Activated T-cell treated with anti-CD3 and anti-CD28 coated beads, Interleukin-2, amount 50 U/mL, for 24 hours (primary cell): ENCODE results near the gene KRTAP10-4.
"Not testable (repeated sequence)": the region's sequence is repeated elsewhere in the genome, so short reads cannot be mapped to it uniquely, and the experiment has no call there.

ENCODE experiments used
- DNase-seq: peaks from one replicate; pipeline ENCODE4 v3.0.0-alpha.2; 2020
- H3K27ac Mint-ChIP-seq: 2 replicates; pipeline ENCODE4 v1.8.0; 2020; ENCODE audit warnings: mild to moderate bottlenecking, mixed read lengths
- H3K27me3 Mint-ChIP-seq: 2 replicates; pipeline ENCODE4 v1.8.0; 2020; ENCODE audit warnings: mixed read lengths
- H3K36me3 Mint-ChIP-seq: 2 replicates; pipeline ENCODE4 v1.8.0; 2020; ENCODE audit warnings: low read depth, mixed read lengths
- H3K4me1 Mint-ChIP-seq: 2 replicates; pipeline ENCODE4 v1.8.0; 2020; ENCODE audit warnings: low read depth, mixed read lengths
- H3K4me3 Mint-ChIP-seq: 2 replicates; pipeline ENCODE4 v1.8.0; 2020; ENCODE audit warnings: mild to moderate bottlenecking, moderate library complexity, mixed read lengths
- H3K9me3 Mint-ChIP-seq: 2 replicates; pipeline ENCODE4 v1.8.0; 2020; ENCODE audit warnings: mixed read lengths

The KRTAP10-4 gene

GRCh38 chr21:44602463-44602850, 28.9 kb downstream of the KRTAP10-4 start:
- DNase-seq, result no peak
- Mint-ChIP-seq H3K27ac (no peak overlapping the region), H3K9me3 (peaks cover 6% of the 10 kb centered on the region), H3K4me1 (no peaks in the 10 kb centered on the region), H3K36me3 (no peaks in the 10 kb centered on the region), H3K4me3 (no peak overlapping the region), H3K27me3 (peaks cover 5% of the 10 kb centered on the region)

- DNase-seq, result no peak
- H3K27me3 Mint-ChIP-seq, result peaks cover 5% of the 10 kb centered on the region
- H3K4me1 Mint-ChIP-seq, result no peaks in the 10 kb centered on the region
- H3K27ac Mint-ChIP-seq, result no peak overlapping the region
- peaks cover 6% of the 10 kb centered on the region for H3K9me3 Mint-ChIP-seq
- H3K4me3 Mint-ChIP-seq, result no peak overlapping the region
- H3K36me3 Mint-ChIP-seq, result no peaks in the 10 kb centered on the region
These were observed 29.8 kb downstream of the KRTAP10-4 start for GRCh38 chr21:44603109-44603875.

- H3K27me3 Mint-ChIP-seq, result peaks cover 5% of the 10 kb centered on the region
- H3K36me3 Mint-ChIP-seq, result no peaks in the 10 kb centered on the region
- H3K9me3 Mint-ChIP-seq, result peaks cover 8% of the 10 kb centered on the region
- H3K27ac Mint-ChIP-seq, result no peak overlapping the region
- H3K4me3 Mint-ChIP-seq, result no peak overlapping the region
- H3K4me1 Mint-ChIP-seq, result no peaks in the 10 kb centered on the region
- DNase-seq, result no peak
These were observed 30.4 kb downstream of the KRTAP10-4 start for GRCh38 chr21:44603911-44604310.

GRCh38 chr21:44606495-44606894, 33.0 kb downstream of the KRTAP10-4 start:
- Mint-ChIP-seq H3K4me3 (no peak overlapping the region), H3K9me3 (peaks cover 24% of the 10 kb centered on the region), H3K27ac (no peak overlapping the region), H3K4me1 (no peaks in the 10 kb centered on the region), H3K27me3 (peaks cover 3% of the 10 kb centered on the region), H3K36me3 (no peaks in the 10 kb centered on the region)
- no peak for DNase-seq

- Mint-ChIP-seq H3K4me1 (peaks cover 1% of the 10 kb centered on the region), H3K36me3 (no peaks in the 10 kb centered on the region), H3K9me3 (peaks cover 25% of the 10 kb centered on the region), H3K27me3 (no peaks in the 10 kb centered on the region), H3K4me3 (no peak overlapping the region), H3K27ac (no peak overlapping the region)
- DNase-seq, result no peak
These were observed 35.7 kb downstream of the KRTAP10-4 start for GRCh38 chr21:44609193-44609592.

- H3K9me3 Mint-ChIP-seq, result peaks cover 22% of the 10 kb centered on the region
- H3K27me3 Mint-ChIP-seq, H3K27ac Mint-ChIP-seq, DNase-seq, H3K4me1 Mint-ChIP-seq, H3K4me3 Mint-ChIP-seq, H3K36me3 Mint-ChIP-seq: not testable (repeated sequence)
These were observed 36.8 kb downstream of the KRTAP10-4 start for GRCh38 chr21:44610157-44610843.

- Mint-ChIP-seq H3K9me3 (peaks cover 20% of the 10 kb centered on the region), H3K4me3 (no peak overlapping the region), H3K27me3 (no peaks in the 10 kb centered on the region), H3K27ac (no peak overlapping the region), H3K4me1 (peaks cover 10% of the 10 kb centered on the region), H3K36me3 (no peaks in the 10 kb centered on the region)
- no peak for DNase-seq
These were observed 38.0 kb downstream of the KRTAP10-4 start for GRCh38 chr21:44611551-44611950.

GRCh38 chr21:44612029-44612486, 38.5 kb downstream of the KRTAP10-4 start, which contains the start of gene KRTAP10-8:
Gene KRTAP10-8 (plus strand): TSS chr21:44612079. CDS start chr21:44612101, 22 bp downstream.
- Mint-ChIP-seq H3K36me3 (no peaks in the 10 kb centered on the region), H3K4me3 (no peak within 1 kb of the TSS), H3K4me1 (peaks cover 15% of the 10 kb centered on the region), H3K9me3 (peaks cover 19% of the 10 kb centered on the region), H3K27ac (no peak within 1 kb of the TSS), H3K27me3 (no peaks in the 10 kb centered on the region)
- DNase-seq, result no peak

- H3K27ac Mint-ChIP-seq, result no peak overlapping the region
- H3K4me3 Mint-ChIP-seq, result no peak overlapping the region
- no peaks in the 10 kb centered on the region for H3K36me3 Mint-ChIP-seq
- H3K4me1 Mint-ChIP-seq, result peaks cover 21% of the 10 kb centered on the region
- no peaks in the 10 kb centered on the region for H3K27me3 Mint-ChIP-seq
- no peak for DNase-seq
- peaks cover 19% of the 10 kb centered on the region for H3K9me3 Mint-ChIP-seq
These were observed 39.2 kb downstream of the KRTAP10-4 start for GRCh38 chr21:44612669-44613229.

- no peak for DNase-seq
- H3K27me3 Mint-ChIP-seq, result no peaks in the 10 kb centered on the region
- H3K36me3 Mint-ChIP-seq, result peaks cover 1% of the 10 kb centered on the region
- H3K4me1 Mint-ChIP-seq, result peaks cover 29% of the 10 kb centered on the region
- no peak overlapping the region for H3K27ac Mint-ChIP-seq
- no peak overlapping the region for H3K4me3 Mint-ChIP-seq
- H3K9me3 Mint-ChIP-seq, result peaks cover 19% of the 10 kb centered on the region
These were observed 40.0 kb downstream of the KRTAP10-4 start for GRCh38 chr21:44613386-44614155.

GRCh38 chr21:44614161-44614631, 40.7 kb downstream of the KRTAP10-4 start:
- peaks cover 7% of the 10 kb centered on the region for H3K36me3 Mint-ChIP-seq
- H3K27ac Mint-ChIP-seq, result no peak overlapping the region
- no peak overlapping the region for H3K4me3 Mint-ChIP-seq
- H3K9me3 Mint-ChIP-seq, result peaks cover 18% of the 10 kb centered on the region
- DNase-seq, result no peak
- H3K27me3 Mint-ChIP-seq, result no peaks in the 10 kb centered on the region
- peaks cover 35% of the 10 kb centered on the region for H3K4me1 Mint-ChIP-seq

GRCh38 chr21:44614961-44615391, 41.4 kb downstream of the KRTAP10-4 start:
- H3K27ac Mint-ChIP-seq, result no peak overlapping the region
- H3K27me3 Mint-ChIP-seq, result no peaks in the 10 kb centered on the region
- H3K36me3 Mint-ChIP-seq, result peaks cover 15% of the 10 kb centered on the region
- no peak overlapping the region for H3K4me3 Mint-ChIP-seq
- DNase-seq, result no peak
- H3K9me3 Mint-ChIP-seq, result peaks cover 19% of the 10 kb centered on the region
- peaks cover 42% of the 10 kb centered on the region for H3K4me1 Mint-ChIP-seq

- H3K36me3 Mint-ChIP-seq, result peaks cover 17% of the 10 kb centered on the region
- no peak overlapping the region for H3K27ac Mint-ChIP-seq
- H3K4me1 Mint-ChIP-seq, result peaks cover 44% of the 10 kb centered on the region
- no peaks in the 10 kb centered on the region for H3K27me3 Mint-ChIP-seq
- no peak overlapping the region for H3K4me3 Mint-ChIP-seq
- peaks cover 22% of the 10 kb centered on the region for H3K9me3 Mint-ChIP-seq
- no peak for DNase-seq
These were observed 41.9 kb downstream of the KRTAP10-4 start for GRCh38 chr21:44615466-44615865.

GRCh38 chr21:44615911-44616590, 42.5 kb downstream of the KRTAP10-4 start:
- Mint-ChIP-seq H3K4me1 (peaks cover 44% of the 10 kb centered on the region), H3K4me3 (no peak overlapping the region), H3K9me3 (peaks cover 23% of the 10 kb centered on the region), H3K27me3 (no peaks in the 10 kb centered on the region), H3K36me3 (peaks cover 22% of the 10 kb centered on the region), H3K27ac (no peak overlapping the region)
- DNase-seq, result no peak
